Measurements from ENCODE around the gene TMCC1. TPM values are rescaled to one million over a fixed set of nuclear protein-coding genes. Genes with fewer than 3 reads are reported as not detected.

Gene TMCC1
- total and polyA plus RNA-seq, 10 of the 15 experiments (the other 5 are each of a cell fraction or from before 2014, with no cell fraction given): 2.3 to 21.1 (median 8.4) TPM

GRCh38 chr3:129607391-129608068 lies 286.0 kb downstream of the TMCC1 start (continued):
- TF ChIP-seq, protein P1, sequence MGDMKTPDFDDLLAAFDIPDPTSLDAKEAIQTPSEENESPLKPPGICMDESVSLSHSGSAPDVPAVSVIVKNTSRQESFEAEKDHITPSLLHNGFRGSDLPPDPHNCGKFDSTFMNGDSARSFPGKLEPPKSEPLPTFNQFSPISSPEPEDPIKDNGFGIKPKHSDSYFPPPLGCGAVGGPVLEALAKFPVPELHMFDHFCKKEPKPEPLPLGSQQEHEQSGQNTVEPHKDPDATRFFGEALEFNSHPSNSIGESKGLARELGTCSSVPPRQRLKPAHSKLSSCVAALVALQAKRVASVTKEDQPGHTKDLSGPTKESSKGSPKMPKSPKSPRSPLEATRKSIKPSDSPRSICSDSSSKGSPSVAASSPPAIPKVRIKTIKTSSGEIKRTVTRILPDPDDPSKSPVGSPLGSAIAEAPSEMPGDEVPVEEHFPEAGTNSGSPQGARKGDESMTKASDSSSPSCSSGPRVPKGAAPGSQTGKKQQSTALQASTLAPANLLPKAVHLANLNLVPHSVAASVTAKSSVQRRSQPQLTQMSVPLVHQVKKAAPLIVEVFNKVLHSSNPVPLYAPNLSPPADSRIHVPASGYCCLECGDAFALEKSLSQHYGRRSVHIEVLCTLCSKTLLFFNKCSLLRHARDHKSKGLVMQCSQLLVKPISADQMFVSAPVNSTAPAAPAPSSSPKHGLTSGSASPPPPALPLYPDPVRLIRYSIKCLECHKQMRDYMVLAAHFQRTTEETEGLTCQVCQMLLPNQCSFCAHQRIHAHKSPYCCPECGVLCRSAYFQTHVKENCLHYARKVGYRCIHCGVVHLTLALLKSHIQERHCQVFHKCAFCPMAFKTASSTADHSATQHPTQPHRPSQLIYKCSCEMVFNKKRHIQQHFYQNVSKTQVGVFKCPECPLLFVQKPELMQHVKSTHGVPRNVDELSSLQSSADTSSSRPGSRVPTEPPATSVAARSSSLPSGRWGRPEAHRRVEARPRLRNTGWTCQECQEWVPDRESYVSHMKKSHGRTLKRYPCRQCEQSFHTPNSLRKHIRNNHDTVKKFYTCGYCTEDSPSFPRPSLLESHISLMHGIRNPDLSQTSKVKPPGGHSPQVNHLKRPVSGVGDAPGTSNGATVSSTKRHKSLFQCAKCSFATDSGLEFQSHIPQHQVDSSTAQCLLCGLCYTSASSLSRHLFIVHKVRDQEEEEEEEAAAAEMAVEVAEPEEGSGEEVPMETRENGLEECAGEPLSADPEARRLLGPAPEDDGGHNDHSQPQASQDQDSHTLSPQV (IDR thresholded peaks at IDR 0.05): no peak
- TF ChIP-seq WRNIP1 (IDR thresholded peaks at IDR 0.05; ENCODE audit: borderline replicate concordance, low read depth, low read length) (no peak), SRF (IDR thresholded peaks at IDR 0.05; ENCODE audit: low read depth in 2 of 2, low read length in 2 of 2) (no peak)

- FAIRE-seq: no peak
- no peak for DNase-seq (ENCODE audit: low read depth, low spot score)
- SMC1A ChIA-PET (ENCODE audit: uncharacterized antibody, unreplicated experiment): no interaction called here
These were observed 286.7 kb downstream of the TMCC1 start, which contains the start of gene PLXND1 for GRCh38 chr3:129606636-129607390. TSS of gene PLXND1 (minus strand) at chr3:129606676. CDS start at chr3:129606639, 37 bp downstream.

More at GRCh38 chr3:129606636-129607390, 286.7 kb downstream of the TMCC1 start, which contains the start of gene PLXND1:
- TF ChIP-seq JUNB (IDR thresholded peaks at IDR 0.05): no peak
- no peak for TF ChIP-seq RELB (IDR thresholded peaks at IDR 0.05; ENCODE audit: low read depth)
- TF ChIP-seq, protein P2, sequence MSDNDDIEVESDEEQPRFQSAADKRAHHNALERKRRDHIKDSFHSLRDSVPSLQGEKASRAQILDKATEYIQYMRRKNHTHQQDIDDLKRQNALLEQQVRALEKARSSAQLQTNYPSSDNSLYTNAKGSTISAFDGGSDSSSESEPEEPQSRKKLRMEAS (IDR thresholded peaks at IDR 0.05; ENCODE audit: low read depth, low read length): no peak
- no peak for TF ChIP-seq HCFC1 (IDR thresholded peaks at IDR 0.05; ENCODE audit: low read length)
- no peak for TF ChIP-seq STAT3 (IDR thresholded peaks at IDR 0.05; ENCODE audit: low read depth, low read length)
- TF ChIP-seq CBX3 (IDR thresholded peaks at IDR 0.05; ENCODE audit: borderline replicate concordance, low read depth): no peak
- no peak for TF ChIP-seq ASH2L (IDR thresholded peaks at IDR 0.05; ENCODE audit: borderline replicate concordance, low read depth)
- TF ChIP-seq EGR1 (IDR thresholded peaks at IDR 0.05; ENCODE audit: borderline replicate concordance in 1 of 2, low read depth in 2 of 2, low read length in 2 of 2): peak in 1 of 2 experiments; percentile 29; a peak in 1 of 3 replicates
- TF ChIP-seq IRF3 (IDR thresholded peaks at IDR 0.05): no peak
- TF ChIP-seq HDGF (IDR thresholded peaks at IDR 0.05): peak; percentile 66
- ChIA-PET CTCF (interaction anchor here (0.9 kb wide), 1 partner anchor 117 kb away, joined by 3 read pairs; no protein-coding TSS in a partner anchor), RAD21 (ENCODE audit: unreplicated experiment) (interaction anchor here (2.1 kb wide), 1 partner anchor 117 kb away, joined by 6 read pairs; no protein-coding TSS in a partner anchor), POLR2A (no interaction called here)
- Histone ChIP-seq H3K4me1 (ENCODE audit: control insufficient read depth, insufficient read depth, low read length) (no peaks in the 10 kb centered on the region), H4K20me1 (ENCODE audit: control insufficient read depth, insufficient read depth) (no peaks in the 10 kb centered on the region), H3K9ac (ENCODE audit: control insufficient read depth, insufficient read depth, low read length) (no peak within 1 kb of the TSS), H3K9me3 (replicated peaks; ENCODE audit: control insufficient read depth, insufficient read depth, low read length) (no peaks in the 10 kb centered on the region), H3K79me2 (ENCODE audit: control insufficient read depth, insufficient read depth, low read length) (no peaks in the 10 kb centered on the region), H3K4me3 (peak within 1 kb of the TSS; percentile 44; the same call in 1 of the 2 replicates), H2AFZ (ENCODE audit: control insufficient read depth, low read depth, low read length) (peak within 1 kb of the TSS; percentile 69), H3K36me3 (ENCODE audit: control insufficient read depth in 2 of 2, insufficient read depth in 2 of 2, low read length in 1 of 2) (no peaks in the 10 kb centered on the region), H3K27ac (ENCODE audit: control insufficient read depth, insufficient read depth) (no peak within 1 kb of the TSS), H3K27me3 (replicated peaks in 1 of 2; ENCODE audit: control insufficient read depth in 2 of 2, insufficient read depth in 2 of 2, low read length in 1 of 2) (peaks cover 8 to 12% of the 10 kb centered on the region in 2 experiments; a peak in 3 of 4 replicates), H3K4me2 (ENCODE audit: control insufficient read depth, insufficient read depth) (peak within 1 kb of the TSS; percentile 82)
- no TSS peak for BruUV-seq (replicated peaks)
- intact Hi-C loops (cut with micrococcal nuclease; ENCODE audit: unreplicated experiment): no loop called here
- in situ Hi-C loops (cut with MboI): no loop called here
- WGBS (ENCODE audit: insufficient coverage, insufficient replicate concordance, low lambda C conversion rate, missing lambda C conversion rate): 3% methylated on average over 20 of the region's 96 CpGs
- peak; percentile 47 for ATAC-seq

Measured in GM12878 (cell line).